ENCODE data around the gene TAF8.

GRCh38 chr6:42049116-42049809 lies 1.1 kb upstream of the TAF8 start:
- TF ChIP-seq CTCF (IDR thresholded peaks at IDR 0.05; ENCODE audit: low read depth, low read length, poor library complexity, severe bottlenecking) (no peak), EZH2phosphoT487 (IDR thresholded peaks at IDR 0.05; ENCODE audit: borderline replicate concordance, low read length) (no peak)

All from DOHH2 (cell line).